Osteoblast (primary cell): ENCODE measurements around the gene DDX42. TPM values are rescaled to one million over a fixed set of nuclear protein-coding genes. Genes with fewer than 3 reads are reported as not detected.

Experiments
- DNase-seq: peaks from one replicate; pipeline ENCODE4 v3.0.0; 2011; ENCODE audit warnings: low spot score, mixed read lengths; ENCODE audit not compliant: insufficient read length; ENCODE audit errors: missing footprints
- H2AFZ ChIP-seq: 2 replicates; pipeline ENCODE4 v1.6.0; 2011; ENCODE audit warnings: mild to moderate bottlenecking, low read length
- H3K27ac ChIP-seq: 2 replicates; pipeline ENCODE4 v1.5.1; 2011; ENCODE audit warnings: mild to moderate bottlenecking, low read depth, low read length, moderate library complexity
- H3K27me3 ChIP-seq: 2 replicates; pipeline ENCODE4 v1.6.0; 2012; ENCODE audit warnings: mild to moderate bottlenecking, control low read depth, inconsistent platforms, low read length, moderate library complexity; ENCODE audit not compliant: insufficient read depth
- H3K36me3 ChIP-seq: 2 replicates; pipeline ENCODE4 v1.5.1; 2011; ENCODE audit warnings: mild to moderate bottlenecking, low read length, control low read depth, moderate library complexity; ENCODE audit not compliant: insufficient read depth
- H3K4me1 ChIP-seq: 2 replicates; pipeline ENCODE4 v1.5.1; 2011; ENCODE audit warnings: mild to moderate bottlenecking, low read length, control low read depth, moderate library complexity; ENCODE audit not compliant: insufficient read depth
- H3K4me2 ChIP-seq: 2 replicates; pipeline ENCODE4 v1.6.0; 2011; ENCODE audit warnings: mild to moderate bottlenecking, low read length; ENCODE audit not compliant: insufficient read depth
- H3K4me3 ChIP-seq: fragments of 200-600 bp; sonication (generic); 3 replicates; pipeline ENCODE4 v1.5.1; 2012; ENCODE audit warnings: mild to moderate bottlenecking, low read length, inconsistent platforms; ENCODE audit not compliant: insufficient read depth
- H3K79me2 ChIP-seq: 2 replicates; pipeline ENCODE4 v1.6.0; 2012; ENCODE audit warnings: mild to moderate bottlenecking, low read length, control low read depth, inconsistent platforms; ENCODE audit not compliant: insufficient read depth
- H3K9me3 ChIP-seq: 2 replicates; pipeline ENCODE4 v1.5.1; 2011; ENCODE audit warnings: low read depth, low read length, control low read depth
- H4K20me1 ChIP-seq: 2 replicates; pipeline ENCODE4 v1.6.0; 2012; ENCODE audit warnings: mild to moderate bottlenecking, low read length, control low read depth; ENCODE audit not compliant: insufficient read depth
- CTCF ChIP-seq: IDR thresholded peaks from 2 replicates; pipeline ENCODE4 v1.5.1; 2011; ENCODE audit warnings: mild to moderate bottlenecking, low read depth, low read length, moderate library complexity; ENCODE audit errors: extremely low read depth
- total RNA-seq: library from RNA; depleted of rRNA; stranded (reverse); fragments of >200 nt; gene quantifications from 2 replicates; pipeline ENCODE4 v1.2.3, GENCODE V29; 2012

Gene DDX42
- total RNA-seq, 1 donor = 77.4 TPM

- Histone ChIP-seq H3K4me3 (peak overlapping the region; percentile 58), H3K36me3 (no peaks in the 10 kb centered on the region), H3K4me1 (peaks cover 3% of the 10 kb centered on the region), H3K27me3 (no peaks in the 10 kb centered on the region), H3K79me2 (no peaks in the 10 kb centered on the region), H2AFZ (peak overlapping the region; percentile 91), H3K9me3 (no peaks in the 10 kb centered on the region), H3K4me2 (peak overlapping the region; percentile 75), H3K27ac (peak overlapping the region; percentile 51), H4K20me1 (no peaks in the 10 kb centered on the region)
- TF ChIP-seq CTCF = peak; percentile 58
- peak; percentile 99 for DNase-seq
Measured at GRCh38 chr17:63848834-63849689, 75.1 kb downstream of the DDX42 start.

- Histone ChIP-seq H3K4me2 (no peak overlapping the region), H3K79me2 (no peaks in the 10 kb centered on the region), H3K9me3 (no peaks in the 10 kb centered on the region), H3K4me3 (no peak overlapping the region), H3K27me3 (peaks cover 11% of the 10 kb centered on the region), H3K27ac (no peak overlapping the region), H4K20me1 (no peaks in the 10 kb centered on the region), H2AFZ (no peak overlapping the region), H3K36me3 (no peaks in the 10 kb centered on the region), H3K4me1 (no peaks in the 10 kb centered on the region)
- DNase-seq = no peak
- TF ChIP-seq CTCF = no peak
Measured at GRCh38 chr17:63850401-63850800, 76.4 kb downstream of the DDX42 start.

DNA sequence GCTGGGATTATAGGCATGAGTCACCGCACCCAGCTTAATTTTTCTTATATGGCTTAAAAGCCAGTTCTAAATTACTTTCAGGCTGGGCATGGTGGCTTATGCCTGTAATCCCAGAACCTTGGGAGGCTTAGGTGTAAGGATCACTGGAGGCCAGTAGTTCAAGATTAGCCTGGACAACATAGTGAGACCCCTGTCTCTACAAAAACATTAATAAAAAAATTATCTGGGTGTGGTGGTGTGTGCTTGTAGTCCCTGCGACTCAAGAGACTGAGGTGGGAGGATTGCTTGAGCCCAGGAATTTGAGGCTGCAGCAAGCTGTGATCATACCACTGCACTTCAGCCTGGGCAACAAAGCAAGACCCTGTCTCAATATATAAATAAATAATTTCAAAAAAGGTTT is 79.3 kb downstream of the DDX42 start:
- no peaks in the 10 kb centered on the region for H4K20me1 ChIP-seq
- TF ChIP-seq CTCF = no peak
- no peak overlapping the region for H3K4me3 ChIP-seq

DNA sequence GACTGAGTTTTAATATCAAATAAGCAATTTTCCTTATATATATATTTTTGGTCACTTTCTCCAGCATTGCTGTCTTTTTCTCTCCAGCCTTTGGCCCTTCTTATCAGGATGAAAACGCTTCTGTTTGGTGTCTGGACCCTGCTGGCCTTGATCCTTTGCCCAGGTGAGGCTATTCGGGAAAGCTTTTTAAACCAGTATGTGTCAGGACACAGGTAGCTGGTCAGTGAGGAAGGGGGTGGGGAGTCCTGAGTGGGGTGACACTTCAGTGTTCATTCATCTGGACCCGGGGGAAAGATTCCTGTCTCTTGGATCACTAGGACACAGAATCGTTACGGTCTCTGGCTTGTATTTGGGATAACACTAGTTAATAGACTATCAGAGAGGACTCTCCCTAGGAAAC is 80.7 kb downstream of the DDX42 start:
- TF ChIP-seq CTCF = no peak
- H3K4me3 ChIP-seq = no peak overlapping the region
- H3K4me1 ChIP-seq = no peaks in the 10 kb centered on the region
- no peaks in the 10 kb centered on the region for H3K36me3 ChIP-seq
- H3K9me3 ChIP-seq = no peaks in the 10 kb centered on the region
- H4K20me1 ChIP-seq = no peaks in the 10 kb centered on the region
- H3K27ac ChIP-seq = no peak overlapping the region
- no peak overlapping the region for H2AFZ ChIP-seq
- no peak for DNase-seq
- H3K4me2 ChIP-seq = no peak overlapping the region
- peaks cover 18% of the 10 kb centered on the region for H3K27me3 ChIP-seq
- H3K79me2 ChIP-seq = no peaks in the 10 kb centered on the region

More for the DNA sequence above, 79.3 kb downstream of the DDX42 start:
- no peaks in the 10 kb centered on the region for H3K79me2 ChIP-seq
- H2AFZ ChIP-seq = no peak overlapping the region
- H3K9me3 ChIP-seq = no peaks in the 10 kb centered on the region
- DNase-seq = no peak
- no peaks in the 10 kb centered on the region for H3K36me3 ChIP-seq
- no peaks in the 10 kb centered on the region for H3K4me1 ChIP-seq
- H3K4me2 ChIP-seq = no peak overlapping the region
- H3K27ac ChIP-seq = no peak overlapping the region
- peaks cover 11% of the 10 kb centered on the region for H3K27me3 ChIP-seq
